Liver (tissue), 3 donors: ENCODE results near the gene XYLT1.

Experiments
- EGR1 ChIP-seq, 2 donors: IDR thresholded peaks; 2 replicates each; pipeline ENCODE4 v1.6.1; 2016 to 2018; ENCODE audit warnings: antibody characterized with exemption in 2 of 2, low read depth in 2 of 2
- FOXA1 ChIP-seq: IDR thresholded peaks from 2 replicates; pipeline ENCODE4 v1.6.1; 2016; ENCODE audit warnings: antibody characterized with exemption
- FOXA2 ChIP-seq: IDR thresholded peaks from 2 replicates; pipeline ENCODE4 v1.6.1; 2016; ENCODE audit warnings: antibody characterized with exemption
- HNF4G ChIP-seq: IDR thresholded peaks from 2 replicates; pipeline ENCODE4 v1.6.1; 2016; ENCODE audit warnings: antibody characterized with exemption
- JUND ChIP-seq, 2 donors: IDR thresholded peaks; 2 replicates each; pipeline ENCODE4 v1.6.1; 2016; ENCODE audit warnings: antibody characterized with exemption in 2 of 2
- MAX ChIP-seq: IDR thresholded peaks from 2 replicates; pipeline ENCODE4 v1.6.1; 2016; ENCODE audit warnings: antibody characterized with exemption
- RAD21 ChIP-seq, 2 donors: IDR thresholded peaks; 2 replicates each; pipeline ENCODE4 v1.6.1; 2016; ENCODE audit warnings: antibody characterized with exemption in 2 of 2, mild to moderate bottlenecking in 2 of 2
- SP1 ChIP-seq: IDR thresholded peaks from 2 replicates; pipeline ENCODE4 v1.6.1; 2018; ENCODE audit warnings: antibody characterized with exemption, mild to moderate bottlenecking
- TAF1 ChIP-seq: conservative IDR thresholded peaks from 2 replicates; pipeline ENCODE4 v1.6.1; 2016; ENCODE audit warnings: antibody characterized with exemption, mild to moderate bottlenecking
- YY1 ChIP-seq: IDR thresholded peaks from 2 replicates; pipeline ENCODE4 v1.6.1; 2016; ENCODE audit warnings: antibody characterized with exemption, mild to moderate bottlenecking
- ZBTB33 ChIP-seq: IDR thresholded peaks from 2 replicates; pipeline ENCODE4 v1.6.1; 2016; ENCODE audit warnings: antibody characterized with exemption
- TF ChIP-seq, protein P1 (sequence below): fragments of 150-350 bp; IDR thresholded peaks from 2 replicates; pipeline ENCODE4 v1.5.1; 2017; ENCODE audit warnings: improper control_type of control experiment, low read depth, low read length; ENCODE audit not compliant: missing input control
- TF ChIP-seq, protein P2 (sequence below): IDR thresholded peaks from 2 replicates; pipeline ENCODE4 v1.6.1; 2016; ENCODE audit warnings: antibody characterized with exemption, mild to moderate bottlenecking
- TF ChIP-seq, protein P3 (sequence below): IDR thresholded peaks from 2 replicates; pipeline ENCODE4 v1.6.1; 2016; ENCODE audit warnings: antibody characterized with exemption
- donor health status: healthy.
- donor health status: healthy.

- TF ChIP-seq, protein P1, sequence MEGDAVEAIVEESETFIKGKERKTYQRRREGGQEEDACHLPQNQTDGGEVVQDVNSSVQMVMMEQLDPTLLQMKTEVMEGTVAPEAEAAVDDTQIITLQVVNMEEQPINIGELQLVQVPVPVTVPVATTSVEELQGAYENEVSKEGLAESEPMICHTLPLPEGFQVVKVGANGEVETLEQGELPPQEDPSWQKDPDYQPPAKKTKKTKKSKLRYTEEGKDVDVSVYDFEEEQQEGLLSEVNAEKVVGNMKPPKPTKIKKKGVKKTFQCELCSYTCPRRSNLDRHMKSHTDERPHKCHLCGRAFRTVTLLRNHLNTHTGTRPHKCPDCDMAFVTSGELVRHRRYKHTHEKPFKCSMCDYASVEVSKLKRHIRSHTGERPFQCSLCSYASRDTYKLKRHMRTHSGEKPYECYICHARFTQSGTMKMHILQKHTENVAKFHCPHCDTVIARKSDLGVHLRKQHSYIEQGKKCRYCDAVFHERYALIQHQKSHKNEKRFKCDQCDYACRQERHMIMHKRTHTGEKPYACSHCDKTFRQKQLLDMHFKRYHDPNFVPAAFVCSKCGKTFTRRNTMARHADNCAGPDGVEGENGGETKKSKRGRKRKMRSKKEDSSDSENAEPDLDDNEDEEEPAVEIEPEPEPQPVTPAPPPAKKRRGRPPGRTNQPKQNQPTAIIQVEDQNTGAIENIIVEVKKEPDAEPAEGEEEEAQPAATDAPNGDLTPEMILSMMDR: no peak
- TF ChIP-seq, protein P2, sequence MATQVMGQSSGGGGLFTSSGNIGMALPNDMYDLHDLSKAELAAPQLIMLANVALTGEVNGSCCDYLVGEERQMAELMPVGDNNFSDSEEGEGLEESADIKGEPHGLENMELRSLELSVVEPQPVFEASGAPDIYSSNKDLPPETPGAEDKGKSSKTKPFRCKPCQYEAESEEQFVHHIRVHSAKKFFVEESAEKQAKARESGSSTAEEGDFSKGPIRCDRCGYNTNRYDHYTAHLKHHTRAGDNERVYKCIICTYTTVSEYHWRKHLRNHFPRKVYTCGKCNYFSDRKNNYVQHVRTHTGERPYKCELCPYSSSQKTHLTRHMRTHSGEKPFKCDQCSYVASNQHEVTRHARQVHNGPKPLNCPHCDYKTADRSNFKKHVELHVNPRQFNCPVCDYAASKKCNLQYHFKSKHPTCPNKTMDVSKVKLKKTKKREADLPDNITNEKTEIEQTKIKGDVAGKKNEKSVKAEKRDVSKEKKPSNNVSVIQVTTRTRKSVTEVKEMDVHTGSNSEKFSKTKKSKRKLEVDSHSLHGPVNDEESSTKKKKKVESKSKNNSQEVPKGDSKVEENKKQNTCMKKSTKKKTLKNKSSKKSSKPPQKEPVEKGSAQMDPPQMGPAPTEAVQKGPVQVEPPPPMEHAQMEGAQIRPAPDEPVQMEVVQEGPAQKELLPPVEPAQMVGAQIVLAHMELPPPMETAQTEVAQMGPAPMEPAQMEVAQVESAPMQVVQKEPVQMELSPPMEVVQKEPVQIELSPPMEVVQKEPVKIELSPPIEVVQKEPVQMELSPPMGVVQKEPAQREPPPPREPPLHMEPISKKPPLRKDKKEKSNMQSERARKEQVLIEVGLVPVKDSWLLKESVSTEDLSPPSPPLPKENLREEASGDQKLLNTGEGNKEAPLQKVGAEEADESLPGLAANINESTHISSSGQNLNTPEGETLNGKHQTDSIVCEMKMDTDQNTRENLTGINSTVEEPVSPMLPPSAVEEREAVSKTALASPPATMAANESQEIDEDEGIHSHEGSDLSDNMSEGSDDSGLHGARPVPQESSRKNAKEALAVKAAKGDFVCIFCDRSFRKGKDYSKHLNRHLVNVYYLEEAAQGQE: no peak
- no peak for TF ChIP-seq MAX
- TF ChIP-seq FOXA1: no peak
- no peak for TF ChIP-seq EGR1 (IDR thresholded peaks at IDR 0.05; ENCODE audit: low read depth in 2 of 2)
- TF ChIP-seq SP1: no peak
- no peak for TF ChIP-seq JUND (IDR thresholded peaks at IDR 0.05)
- no peak for TF ChIP-seq RAD21 (IDR thresholded peaks at IDR 0.05)
- TF ChIP-seq YY1: no peak
- no peak for TF ChIP-seq HNF4G
- TF ChIP-seq ZBTB33: no peak
- no peak for TF ChIP-seq FOXA2
- TF ChIP-seq, protein P3, sequence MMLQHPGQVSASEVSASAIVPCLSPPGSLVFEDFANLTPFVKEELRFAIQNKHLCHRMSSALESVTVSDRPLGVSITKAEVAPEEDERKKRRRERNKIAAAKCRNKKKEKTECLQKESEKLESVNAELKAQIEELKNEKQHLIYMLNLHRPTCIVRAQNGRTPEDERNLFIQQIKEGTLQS: no peak
- no peak for TF ChIP-seq TAF1
Measured at GRCh38 chr16:17309510-17309909, 161.2 kb downstream of the XYLT1 start.
